ENCODE data around the gene VWA8.

VWA8 gene

GRCh38 chr13:41720839-41721561 is 239.9 kb downstream of the VWA8 start:
- DNase-seq: no peak
- TF ChIP-seq POLR2A (IDR thresholded peaks at IDR 0.05; ENCODE audit: low read length) (no peak), GATA1 (IDR thresholded peaks at IDR 0.05; ENCODE audit: low read depth, low read length) (no peak)

- no peak for DNase-seq
- TF ChIP-seq GATA1 (IDR thresholded peaks at IDR 0.05; ENCODE audit: low read depth, low read length) (no peak), POLR2A (IDR thresholded peaks at IDR 0.05; ENCODE audit: low read length) (no peak)
These were observed 244.7 kb downstream of the VWA8 start for GRCh38 chr13:41716236-41716635.

GRCh38 chr13:41713405-41713804 is 247.5 kb downstream of the VWA8 start:
- TF ChIP-seq GATA1 (IDR thresholded peaks at IDR 0.05; ENCODE audit: low read depth, low read length): no peak
- DNase-seq: no peak

GRCh38 chr13:41710771-41711170 is 250.1 kb downstream of the VWA8 start:
- no peak for TF ChIP-seq POLR2A (IDR thresholded peaks at IDR 0.05; ENCODE audit: low read length)
- no peak for TF ChIP-seq GATA1 (IDR thresholded peaks at IDR 0.05; ENCODE audit: low read depth, low read length)
- no peak for DNase-seq

- TF ChIP-seq POLR2A (IDR thresholded peaks at IDR 0.05; ENCODE audit: low read length) (no peak), GATA1 (IDR thresholded peaks at IDR 0.05; ENCODE audit: low read depth, low read length) (no peak)
These were observed 251.4 kb downstream of the VWA8 start for GRCh38 chr13:41709511-41709910.

GRCh38 chr13:41708713-41709112 is 252.2 kb downstream of the VWA8 start:
- DNase-seq: no peak
- TF ChIP-seq GATA1 (IDR thresholded peaks at IDR 0.05; ENCODE audit: low read depth, low read length) (no peak), POLR2A (IDR thresholded peaks at IDR 0.05; ENCODE audit: low read length) (no peak)

More at GRCh38 chr13:41709511-41709910, 251.4 kb downstream of the VWA8 start:
- DNase-seq: no peak

GRCh38 chr13:41707194-41707821 is 253.6 kb downstream of the VWA8 start:
- DNase-seq: no peak
- TF ChIP-seq POLR2A (IDR thresholded peaks at IDR 0.05; ENCODE audit: low read length) (no peak), GATA1 (IDR thresholded peaks at IDR 0.05; ENCODE audit: low read depth, low read length) (no peak)

GRCh38 chr13:41706152-41706551 is 254.8 kb downstream of the VWA8 start:
- DNase-seq: no peak
- TF ChIP-seq GATA1 (IDR thresholded peaks at IDR 0.05; ENCODE audit: low read depth, low read length) (no peak), POLR2A (IDR thresholded peaks at IDR 0.05; ENCODE audit: low read length) (no peak)

GRCh38 chr13:41702540-41702939 is 258.4 kb downstream of the VWA8 start:
- TF ChIP-seq GATA1 (IDR thresholded peaks at IDR 0.05; ENCODE audit: low read depth, low read length) (no peak), POLR2A (IDR thresholded peaks at IDR 0.05; ENCODE audit: low read length) (no peak)
- no peak for DNase-seq

- TF ChIP-seq GATA1 (IDR thresholded peaks at IDR 0.05; ENCODE audit: low read depth, low read length) (no peak), POLR2A (IDR thresholded peaks at IDR 0.05; ENCODE audit: low read length) (no peak)
- DNase-seq: no peak
These were observed 259.2 kb downstream of the VWA8 start for GRCh38 chr13:41701676-41702075.

- no peak for TF ChIP-seq POLR2A (IDR thresholded peaks at IDR 0.05; ENCODE audit: low read length)
- no peak for TF ChIP-seq GATA1 (IDR thresholded peaks at IDR 0.05; ENCODE audit: low read depth, low read length)
- peak; percentile 16 to 47 for DNase-seq
These were observed 260.1 kb downstream of the VWA8 start for GRCh38 chr13:41700790-41701310.

- TF ChIP-seq GATA1 (IDR thresholded peaks at IDR 0.05; ENCODE audit: low read depth, low read length) (no peak), POLR2A (IDR thresholded peaks at IDR 0.05; ENCODE audit: low read length) (no peak)
These were observed 261.1 kb downstream of the VWA8 start for GRCh38 chr13:41699759-41700158.

GRCh38 chr13:41697578-41697977 is 263.3 kb downstream of the VWA8 start:
- no peak for DNase-seq
- TF ChIP-seq GATA1 (IDR thresholded peaks at IDR 0.05; ENCODE audit: low read depth, low read length) (no peak), POLR2A (IDR thresholded peaks at IDR 0.05; ENCODE audit: low read length) (no peak)

More at GRCh38 chr13:41699759-41700158, 261.1 kb downstream of the VWA8 start:
- no peak for DNase-seq

- no peak for TF ChIP-seq GATA1 (IDR thresholded peaks at IDR 0.05; ENCODE audit: low read depth, low read length)
- DNase-seq: peak; percentile 11 to 26
These were observed 264.5 kb downstream of the VWA8 start for GRCh38 chr13:41696163-41697003.
